Measurements from ENCODE around the gene TRPV4.

DNA sequence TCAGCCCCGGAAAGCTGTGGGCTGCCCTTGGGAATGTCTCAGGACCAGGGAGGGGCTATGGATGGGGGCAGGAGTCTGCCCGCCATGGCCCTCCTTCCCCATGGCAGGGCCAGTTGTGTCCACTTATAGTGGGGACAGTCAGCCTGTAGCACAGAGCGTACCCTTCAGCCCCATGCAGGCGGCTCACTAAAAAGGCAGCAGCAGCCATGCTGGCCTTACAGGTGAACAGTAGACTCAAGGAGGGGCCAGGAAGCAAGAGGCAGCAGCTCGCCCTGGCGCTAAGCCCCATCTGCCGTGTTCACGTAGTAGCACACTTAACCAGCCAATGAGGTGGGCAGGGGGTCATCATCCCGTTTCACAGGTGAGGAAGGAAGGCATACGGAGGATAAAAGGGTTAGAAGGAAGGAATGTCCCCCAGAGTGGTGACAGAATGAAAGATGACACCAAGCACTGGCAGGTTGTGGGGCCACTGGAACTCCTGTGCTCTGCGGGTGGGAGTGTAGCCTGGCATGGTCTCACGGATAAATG is 66.9 kb downstream of the TRPV4 start:
- TF ChIP-seq CTCF (conservative IDR thresholded peaks at IDR 0.05 in 1 of 2, IDR thresholded peaks at IDR 0.05 in 1 of 2; ENCODE audit: extremely low read depth in 1 of 2, insufficient read depth in 1 of 2, low read depth in 1 of 2, low read length in 2 of 2) (no peak), EZH2 (IDR thresholded peaks at IDR 0.05; ENCODE audit: borderline replicate concordance, low read length) (no peak)

All from mammary epithelial cell (primary cell).